ENCODE measurements around the gene IGLON5.

The IGLON5 gene

GRCh38 chr19:51317376-51317775 is 5.9 kb downstream of the IGLON5 start:
- in situ Hi-C loops (cut with MboI; ENCODE audit: low sequenced_read_pairs): no loop called here

- in situ Hi-C loops (cut with MboI; ENCODE audit: low sequenced_read_pairs): no loop called here
Observed at GRCh38 chr19:51317968-51318367, 6.5 kb downstream of the IGLON5 start.

GRCh38 chr19:51318687-51319648 is 7.5 kb downstream of the IGLON5 start:
- in situ Hi-C loops (cut with MboI; ENCODE audit: low sequenced_read_pairs): no loop called here

- in situ Hi-C loops (cut with MboI; ENCODE audit: low sequenced_read_pairs): no loop called here
Observed at GRCh38 chr19:51319649-51320279, 8.3 kb downstream of the IGLON5 start.

- in situ Hi-C loops (cut with MboI; ENCODE audit: low sequenced_read_pairs): no loop called here
Observed at GRCh38 chr19:51320280-51320657, 8.8 kb downstream of the IGLON5 start.

- in situ Hi-C loops (cut with MboI; ENCODE audit: low sequenced_read_pairs): no loop called here
Observed at GRCh38 chr19:51321799-51322198, 10.4 kb downstream of the IGLON5 start.

- in situ Hi-C loops (cut with MboI; ENCODE audit: low sequenced_read_pairs): no loop called here
Observed at GRCh38 chr19:51323481-51324166, 12.2 kb downstream of the IGLON5 start.

- in situ Hi-C loops (cut with MboI; ENCODE audit: low sequenced_read_pairs): no loop called here
Observed at GRCh38 chr19:51324167-51324481, 12.7 kb downstream of the IGLON5 start.

- in situ Hi-C loops (cut with MboI; ENCODE audit: low sequenced_read_pairs): no loop called here
Observed at GRCh38 chr19:51325161-51325976, 13.9 kb downstream of the IGLON5 start.

- in situ Hi-C loops (cut with MboI; ENCODE audit: low sequenced_read_pairs): no loop called here
Observed at GRCh38 chr19:51326216-51327065, 15.0 kb downstream of the IGLON5 start.

- in situ Hi-C loops (cut with MboI; ENCODE audit: low sequenced_read_pairs): no loop called here
Observed at GRCh38 chr19:51327066-51328001, 15.9 kb downstream of the IGLON5 start.

- in situ Hi-C loops (cut with MboI; ENCODE audit: low sequenced_read_pairs): no loop called here
Observed at GRCh38 chr19:51329411-51329810, 18.0 kb downstream of the IGLON5 start.

GRCh38 chr19:51330366-51330765 is 18.9 kb downstream of the IGLON5 start:
- in situ Hi-C loops (cut with MboI; ENCODE audit: low sequenced_read_pairs): no loop called here

GRCh38 chr19:51331193-51331592 is 19.7 kb downstream of the IGLON5 start:
- in situ Hi-C loops (cut with MboI; ENCODE audit: low sequenced_read_pairs): no loop called here

GRCh38 chr19:51331716-51332115 is 20.3 kb downstream of the IGLON5 start:
- in situ Hi-C loops (cut with MboI; ENCODE audit: low sequenced_read_pairs): no loop called here

GRCh38 chr19:51333836-51334460 is 22.5 kb downstream of the IGLON5 start:
- in situ Hi-C loops (cut with MboI; ENCODE audit: low sequenced_read_pairs): no loop called here

- in situ Hi-C loops (cut with MboI; ENCODE audit: low sequenced_read_pairs): no loop called here
Observed at GRCh38 chr19:51337141-51337860, 25.9 kb downstream of the IGLON5 start.
